Right atrium auricular region (tissue), 2 donors: Measurements from ENCODE around the gene INPP5D. TPM values are rescaled to one million over a fixed set of nuclear protein-coding genes. Genes with fewer than 3 reads are reported as not detected.
"Not testable (repeated sequence)": the region's sequence is repeated elsewhere in the genome, so short reads cannot be mapped to it uniquely, and the experiment has no call there.

Source experiments
- DNase-seq: peaks from one replicate; pipeline ENCODE4 v3.0.0-alpha.2; 2019; ENCODE audit warnings: low spot score
- H3K27ac ChIP-seq, 2 donors: fragments of 200-600 bp; sonication (generic); 1 replicate in 1 of 2; 2 replicates in 1 of 2; pipeline ENCODE4 v1.5.1; 2016 to 2019
- H3K27me3 ChIP-seq, 2 donors: fragments of 200-600 bp; sonication (generic); one replicate each; pipeline versions ENCODE4 v1.5.1 to v1.6.0; 2017 to 2019
- H3K36me3 ChIP-seq: fragments of 200-600 bp; sonication (generic); one replicate; pipeline ENCODE4 v1.5.1; 2016
- H3K4me1 ChIP-seq, 2 donors: fragments of 200-600 bp; sonication (generic); one replicate each; pipeline versions ENCODE4 v1.5.1 to v1.6.0; 2017 to 2019
- H3K4me3 ChIP-seq, 2 donors: fragments of 200-600 bp; sonication (generic); 1 replicate in 1 of 2; 2 replicates in 1 of 2; pipeline ENCODE4 v1.5.1; 2017 to 2019; ENCODE audit warnings: mild to moderate bottlenecking in 1 of 2, moderate library complexity in 1 of 2
- H3K9me3 ChIP-seq, 2 donors: fragments of 200-600 bp; sonication (generic); one replicate each; pipeline ENCODE4 v1.5.1; 2019
- total RNA-seq, 2 donors: library from RNA; depleted of rRNA; stranded (reverse); fragments of >200 nt; gene quantifications; one replicate each; pipeline ENCODE4 v1.1.0, GENCODE V29; 2016
- TF ChIP-seq, protein P1 (sequence below), 2 donors: fragments of 200-600 bp; sonication (generic); IDR thresholded peaks; one replicate each; pipeline ENCODE4 v1.5.1; 2019; ENCODE audit warnings: antibody characterized with exemption in 2 of 2

The INPP5D gene
- total RNA-seq, 2 donors from 2014 or later, result 2.9 to 7.0 TPM

GRCh38 chr2:233096006-233096405 lies 35.9 kb downstream of the INPP5D start:
- TF ChIP-seq, protein P1, sequence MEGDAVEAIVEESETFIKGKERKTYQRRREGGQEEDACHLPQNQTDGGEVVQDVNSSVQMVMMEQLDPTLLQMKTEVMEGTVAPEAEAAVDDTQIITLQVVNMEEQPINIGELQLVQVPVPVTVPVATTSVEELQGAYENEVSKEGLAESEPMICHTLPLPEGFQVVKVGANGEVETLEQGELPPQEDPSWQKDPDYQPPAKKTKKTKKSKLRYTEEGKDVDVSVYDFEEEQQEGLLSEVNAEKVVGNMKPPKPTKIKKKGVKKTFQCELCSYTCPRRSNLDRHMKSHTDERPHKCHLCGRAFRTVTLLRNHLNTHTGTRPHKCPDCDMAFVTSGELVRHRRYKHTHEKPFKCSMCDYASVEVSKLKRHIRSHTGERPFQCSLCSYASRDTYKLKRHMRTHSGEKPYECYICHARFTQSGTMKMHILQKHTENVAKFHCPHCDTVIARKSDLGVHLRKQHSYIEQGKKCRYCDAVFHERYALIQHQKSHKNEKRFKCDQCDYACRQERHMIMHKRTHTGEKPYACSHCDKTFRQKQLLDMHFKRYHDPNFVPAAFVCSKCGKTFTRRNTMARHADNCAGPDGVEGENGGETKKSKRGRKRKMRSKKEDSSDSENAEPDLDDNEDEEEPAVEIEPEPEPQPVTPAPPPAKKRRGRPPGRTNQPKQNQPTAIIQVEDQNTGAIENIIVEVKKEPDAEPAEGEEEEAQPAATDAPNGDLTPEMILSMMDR (IDR thresholded peaks at IDR 0.05), result no peak
- H3K9me3 ChIP-seq, result no peaks in the 10 kb centered on the region
- H3K27ac ChIP-seq, result no peak overlapping the region
- no peaks in the 10 kb centered on the region for H3K27me3 ChIP-seq
- no peaks in the 10 kb centered on the region for H3K4me1 ChIP-seq
- no peak overlapping the region for H3K4me3 ChIP-seq
- H3K36me3 ChIP-seq, result no peaks in the 10 kb centered on the region
- no peak for DNase-seq

DNA sequence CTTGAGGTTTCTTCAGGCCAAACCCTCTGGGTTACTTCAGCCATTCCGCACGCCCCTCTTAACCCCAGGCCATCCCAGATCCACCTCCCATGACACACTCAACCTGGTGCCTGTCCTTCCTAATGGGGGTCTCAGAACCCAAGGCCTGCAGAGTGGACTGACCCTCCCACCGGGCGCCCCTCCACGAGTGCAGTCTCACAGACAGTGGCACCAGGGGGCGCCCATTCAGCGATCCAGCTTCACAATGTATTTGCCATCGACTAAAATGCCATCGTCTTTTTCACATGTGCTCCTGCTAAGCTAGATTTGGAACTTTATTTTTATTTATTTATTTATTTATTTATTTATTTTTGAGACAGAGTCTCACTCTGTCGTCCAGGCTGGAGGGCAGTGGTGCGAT lies 38.5 kb downstream of the INPP5D start:
- Histone ChIP-seq H3K36me3 (no peaks in the 10 kb centered on the region), H3K4me3 (no peak overlapping the region), H3K27me3 (no peaks in the 10 kb centered on the region), H3K9me3 (no peaks in the 10 kb centered on the region), H3K27ac (no peak overlapping the region), H3K4me1 (no peaks in the 10 kb centered on the region)
- TF ChIP-seq, protein P1 (IDR thresholded peaks at IDR 0.05), result peak in 1 of 2 donors; percentile 52
- DNase-seq, result no peak

DNA sequence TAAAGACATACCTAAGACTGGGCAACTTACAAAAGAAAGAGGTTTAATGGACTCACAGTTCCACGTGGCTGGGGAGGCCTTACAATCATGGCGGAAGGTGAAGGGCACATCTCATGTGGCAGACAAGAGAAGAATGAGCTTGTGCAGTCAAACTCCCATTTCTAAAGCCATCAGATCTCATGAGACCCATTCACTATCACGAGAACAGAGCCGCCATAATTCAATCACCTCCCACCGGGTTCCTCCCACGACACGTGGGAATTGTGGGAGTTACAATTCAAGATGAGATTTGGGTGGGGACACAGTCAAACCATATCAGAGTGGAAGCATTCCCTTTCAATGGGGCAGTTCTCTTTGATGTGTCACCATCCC lies 39.7 kb downstream of the INPP5D start:
- not testable (repeated sequence) for H3K4me1 ChIP-seq

GRCh38 chr2:233100192-233100998 lies 40.3 kb downstream of the INPP5D start:
- TF ChIP-seq, protein P1 (IDR thresholded peaks at IDR 0.05), result no peak
- H3K27ac ChIP-seq, result no peak overlapping the region
- H3K36me3 ChIP-seq, result no peaks in the 10 kb centered on the region
- no peaks in the 10 kb centered on the region for H3K27me3 ChIP-seq
- H3K4me3 ChIP-seq, result no peak overlapping the region
- H3K9me3 ChIP-seq, result no peaks in the 10 kb centered on the region
- DNase-seq, result no peak
- no peaks in the 10 kb centered on the region for H3K4me1 ChIP-seq

More for the DNA sequence above, 39.7 kb downstream of the INPP5D start:
- H3K27me3 ChIP-seq, H3K9me3 ChIP-seq, DNase-seq, H3K27ac ChIP-seq, H3K36me3 ChIP-seq, H3K4me3 ChIP-seq: not testable (repeated sequence)

DNA sequence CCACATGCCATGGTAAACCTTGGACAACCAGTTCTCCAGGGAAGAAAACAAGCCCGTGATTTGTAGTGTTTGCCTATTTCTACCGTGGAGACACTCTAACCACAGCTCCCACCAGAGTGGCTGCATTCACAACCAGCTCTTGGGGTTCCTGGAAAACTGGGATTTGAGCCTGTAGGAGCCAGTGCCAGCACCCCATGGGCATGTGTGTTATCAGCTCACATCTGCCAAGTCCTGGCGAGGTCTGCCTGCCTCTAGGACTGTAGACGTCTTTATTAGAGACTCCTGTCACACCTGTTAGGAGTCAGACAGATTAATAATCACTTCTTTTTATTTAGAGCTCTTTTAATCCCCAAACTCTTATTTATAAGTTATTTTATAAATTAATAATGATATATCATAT lies 41.0 kb downstream of the INPP5D start:
- TF ChIP-seq, protein P1 (IDR thresholded peaks at IDR 0.05), result no peak
- Histone ChIP-seq H3K4me3 (no peak overlapping the region), H3K27me3 (no peaks in the 10 kb centered on the region), H3K9me3 (no peaks in the 10 kb centered on the region), H3K36me3 (no peaks in the 10 kb centered on the region), H3K4me1 (no peaks in the 10 kb centered on the region), H3K27ac (no peak overlapping the region)
- DNase-seq, result no peak

DNA sequence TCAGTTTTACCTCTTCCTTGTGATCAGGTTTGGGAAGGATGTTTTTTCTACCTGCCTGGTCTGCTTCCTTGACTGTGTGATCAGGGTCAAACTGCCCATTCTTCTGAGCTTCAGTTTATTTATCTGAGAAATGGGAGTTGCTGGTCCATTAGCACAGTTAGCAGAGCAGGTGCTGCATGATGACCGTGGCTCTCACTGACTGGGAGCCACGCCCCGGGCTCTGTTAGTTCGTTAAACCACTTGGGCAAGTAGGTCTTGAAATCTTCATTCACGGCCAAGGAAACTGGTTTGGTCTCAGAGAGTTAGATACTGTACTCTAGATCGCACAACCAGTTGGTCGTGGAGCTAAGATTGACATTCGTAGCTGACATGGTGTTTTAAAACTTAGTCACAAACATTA lies 41.7 kb downstream of the INPP5D start:
- H3K27ac ChIP-seq, result no peak overlapping the region

More for the DNA sequence above, 41.7 kb downstream of the INPP5D start:
- H3K27me3 ChIP-seq, result no peaks in the 10 kb centered on the region
- no peaks in the 10 kb centered on the region for H3K36me3 ChIP-seq
- TF ChIP-seq, protein P1 (IDR thresholded peaks at IDR 0.05), result no peak
- H3K4me1 ChIP-seq, result no peaks in the 10 kb centered on the region
- no peak overlapping the region for H3K4me3 ChIP-seq
- no peaks in the 10 kb centered on the region for H3K9me3 ChIP-seq
- DNase-seq, result no peak
